Measurements from ENCODE around the gene SENP8. TPM values are rescaled to one million over a fixed set of nuclear protein-coding genes. Genes with fewer than 3 reads are reported as not detected.

SENP8 gene
- total and polyA plus RNA-seq, 3 donors from 2014 or later = 8.1 to 22.7 (median 17.6) TPM

DNA sequence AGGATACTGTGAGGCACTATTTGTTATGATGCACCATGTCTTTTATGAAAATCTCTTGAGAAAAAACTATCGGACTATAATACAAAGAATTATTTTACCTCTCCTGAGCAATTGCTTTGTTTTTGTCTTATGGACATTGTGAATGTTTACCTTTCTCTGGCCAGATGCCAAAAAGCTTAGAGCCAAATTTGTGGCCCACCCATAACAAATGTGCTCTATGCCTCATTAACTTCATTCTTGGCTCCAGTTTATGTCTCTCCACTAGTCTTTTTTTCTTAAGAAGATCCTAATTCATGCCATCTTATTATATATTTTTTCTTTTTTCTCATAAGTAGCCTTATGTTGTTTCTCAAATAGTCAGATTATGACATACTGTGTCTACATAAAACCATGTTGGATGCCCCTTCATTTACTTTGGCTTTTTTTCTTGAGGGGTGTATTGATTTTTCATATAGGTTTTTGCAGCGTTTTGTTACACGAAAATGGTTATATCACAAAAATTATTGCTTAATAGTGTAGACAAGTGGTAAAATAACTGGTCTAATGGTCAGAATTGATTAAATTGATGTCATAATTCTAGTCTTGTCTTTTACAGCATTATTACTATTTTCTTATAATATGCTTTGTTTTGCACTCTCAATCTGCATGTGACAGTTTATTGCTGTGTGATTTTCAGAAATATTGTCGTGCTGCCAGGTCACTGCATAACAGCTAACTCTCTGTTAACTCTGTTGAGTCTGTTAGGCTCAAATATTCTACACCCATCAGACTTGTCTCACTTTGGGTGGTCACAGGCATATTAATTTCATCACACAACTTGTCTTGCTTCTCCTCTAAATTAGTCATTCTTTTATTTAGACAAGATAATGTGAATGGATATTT is 18.2 kb downstream of the SENP8 start:
- no peak overlapping the region for H3K27ac ChIP-seq
- H3K36me3 ChIP-seq (ENCODE audit: low read depth, missing control alignments) = no peaks in the 10 kb centered on the region
- intact Hi-C loops (cut with DNase I; ENCODE audit: low total_unique reads) = no loop called here
- H3K4me3 ChIP-seq = no peak overlapping the region
- H3K4me1 ChIP-seq = peaks cover 8% of the 10 kb centered on the region
- no peak for DNase-seq
- TF ChIP-seq, protein P1, sequence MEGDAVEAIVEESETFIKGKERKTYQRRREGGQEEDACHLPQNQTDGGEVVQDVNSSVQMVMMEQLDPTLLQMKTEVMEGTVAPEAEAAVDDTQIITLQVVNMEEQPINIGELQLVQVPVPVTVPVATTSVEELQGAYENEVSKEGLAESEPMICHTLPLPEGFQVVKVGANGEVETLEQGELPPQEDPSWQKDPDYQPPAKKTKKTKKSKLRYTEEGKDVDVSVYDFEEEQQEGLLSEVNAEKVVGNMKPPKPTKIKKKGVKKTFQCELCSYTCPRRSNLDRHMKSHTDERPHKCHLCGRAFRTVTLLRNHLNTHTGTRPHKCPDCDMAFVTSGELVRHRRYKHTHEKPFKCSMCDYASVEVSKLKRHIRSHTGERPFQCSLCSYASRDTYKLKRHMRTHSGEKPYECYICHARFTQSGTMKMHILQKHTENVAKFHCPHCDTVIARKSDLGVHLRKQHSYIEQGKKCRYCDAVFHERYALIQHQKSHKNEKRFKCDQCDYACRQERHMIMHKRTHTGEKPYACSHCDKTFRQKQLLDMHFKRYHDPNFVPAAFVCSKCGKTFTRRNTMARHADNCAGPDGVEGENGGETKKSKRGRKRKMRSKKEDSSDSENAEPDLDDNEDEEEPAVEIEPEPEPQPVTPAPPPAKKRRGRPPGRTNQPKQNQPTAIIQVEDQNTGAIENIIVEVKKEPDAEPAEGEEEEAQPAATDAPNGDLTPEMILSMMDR (IDR thresholded peaks at IDR 0.05) = no peak
- TF ChIP-seq POLR2A (IDR thresholded peaks at IDR 0.05) = no peak
- H3K27me3 ChIP-seq = no peaks in the 10 kb centered on the region
- 86 to 88% methylated on average over 4 of the region's 4 CpGs for WGBS, 2 donors
- H3K9me3 ChIP-seq = no peaks in the 10 kb centered on the region

DNA sequence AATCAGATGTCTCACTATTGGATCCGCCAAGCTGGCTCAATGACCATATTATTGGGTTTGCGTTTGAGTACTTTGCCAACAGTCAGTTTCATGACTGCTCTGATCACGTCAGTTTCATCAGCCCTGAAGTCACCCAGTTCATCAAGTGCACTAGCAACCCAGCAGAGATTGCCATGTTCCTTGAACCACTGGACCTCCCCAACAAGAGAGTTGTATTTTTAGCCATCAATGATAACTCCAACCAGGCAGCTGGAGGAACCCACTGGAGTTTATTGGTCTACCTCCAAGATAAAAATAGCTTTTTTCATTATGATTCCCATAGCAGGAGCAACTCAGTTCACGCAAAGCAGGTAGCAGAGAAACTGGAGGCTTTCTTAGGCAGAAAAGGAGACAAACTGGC is 21.5 kb downstream of the SENP8 start:
- TF ChIP-seq, protein P1 (IDR thresholded peaks at IDR 0.05) = no peak
- TF ChIP-seq POLR2A (IDR thresholded peaks at IDR 0.05) = no peak
- 84 to 93% methylated on average over 4 of the region's 4 CpGs for WGBS, 2 donors

DNA sequence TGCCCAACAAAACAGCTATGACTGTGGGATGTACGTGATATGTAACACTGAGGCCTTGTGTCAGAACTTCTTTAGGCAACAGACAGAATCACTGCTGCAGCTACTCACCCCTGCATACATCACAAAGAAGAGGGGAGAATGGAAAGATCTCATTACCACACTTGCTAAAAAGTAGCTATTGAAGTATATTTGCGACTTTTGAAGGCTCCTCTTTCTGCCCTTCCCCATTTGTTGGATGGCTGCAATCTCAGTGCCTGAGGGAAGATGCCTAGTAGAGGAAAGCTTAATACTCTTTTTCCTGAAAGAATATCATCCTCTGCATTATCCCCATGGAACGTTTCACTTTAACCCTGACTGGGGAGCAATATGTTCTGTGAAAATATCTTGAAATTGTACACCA is 21.9 kb downstream of the SENP8 start:
- TF ChIP-seq, protein P1 (IDR thresholded peaks at IDR 0.05) = no peak
- no peak for TF ChIP-seq POLR2A (IDR thresholded peaks at IDR 0.05)
- 65 to 71% methylated on average over 3 of the region's 3 CpGs for WGBS, 2 donors
- DNase-seq = no peak
- peaks cover 8% of the 10 kb centered on the region for H3K4me1 ChIP-seq
- H3K9me3 ChIP-seq = no peaks in the 10 kb centered on the region
- no peak overlapping the region for H3K27ac ChIP-seq
- H3K27me3 ChIP-seq = no peaks in the 10 kb centered on the region
- intact Hi-C loops (cut with DNase I; ENCODE audit: low total_unique reads) = no loop called here
- no peak overlapping the region for H3K4me3 ChIP-seq
- no peaks in the 10 kb centered on the region for H3K36me3 ChIP-seq (ENCODE audit: low read depth, missing control alignments)

More for the DNA sequence above, 21.5 kb downstream of the SENP8 start:
- Histone ChIP-seq H3K9me3 (no peaks in the 10 kb centered on the region), H3K36me3 (ENCODE audit: low read depth, missing control alignments) (no peaks in the 10 kb centered on the region), H3K27ac (no peak overlapping the region), H3K27me3 (no peaks in the 10 kb centered on the region), H3K4me1 (peaks cover 8% of the 10 kb centered on the region), H3K4me3 (no peak overlapping the region)
- DNase-seq = no peak
- intact Hi-C loops (cut with DNase I; ENCODE audit: low total_unique reads) = no loop called here

DNA sequence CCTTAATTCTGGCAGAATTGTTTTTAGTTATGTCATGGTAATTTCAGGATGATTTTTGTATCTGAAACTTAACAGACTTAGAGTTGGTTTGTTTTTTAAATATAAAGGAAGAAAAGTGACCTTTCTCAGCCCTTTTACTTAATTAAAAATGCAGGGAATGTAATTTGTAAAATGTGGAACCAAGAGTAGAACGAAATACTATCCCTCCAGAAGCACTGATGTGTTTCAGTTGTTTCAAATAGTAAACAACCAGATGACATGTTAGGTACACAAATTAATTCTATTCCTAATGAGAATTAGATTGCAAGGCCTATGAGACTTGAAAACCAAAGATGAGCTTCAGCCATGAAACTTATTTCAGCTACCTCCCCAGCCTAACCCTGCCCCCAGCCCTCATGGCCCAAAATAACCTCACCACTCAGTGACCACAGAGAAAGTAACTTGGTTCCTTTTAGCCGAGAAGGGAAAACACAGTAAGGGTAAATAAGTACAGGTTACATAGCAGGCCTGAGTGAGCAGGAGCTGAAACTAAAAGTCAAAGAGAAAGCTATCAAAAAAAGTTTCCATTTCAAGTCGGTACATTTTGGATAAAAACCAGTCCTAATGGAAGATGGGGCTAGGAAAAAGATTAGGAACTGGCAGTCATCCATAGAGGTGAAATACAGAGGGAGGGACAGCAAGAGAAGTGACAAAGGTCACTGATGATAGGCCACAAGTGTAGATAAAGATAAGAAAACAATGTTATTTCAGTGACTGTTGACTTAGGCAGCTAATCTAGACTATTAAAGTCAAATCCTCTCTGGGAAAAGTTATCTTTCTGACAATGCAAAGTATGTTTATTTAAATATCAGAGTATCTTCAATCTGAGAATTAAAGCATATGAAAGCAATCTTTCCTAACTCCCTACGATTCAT is 23.2 kb downstream of the SENP8 start:
- TF ChIP-seq, protein P1 (IDR thresholded peaks at IDR 0.05) = no peak
- TF ChIP-seq POLR2A (IDR thresholded peaks at IDR 0.05) = no peak
- no peaks in the 10 kb centered on the region for H3K9me3 ChIP-seq
- no peak for DNase-seq

More for the DNA sequence above, 23.2 kb downstream of the SENP8 start:
- Histone ChIP-seq H3K4me1 (peaks cover 8% of the 10 kb centered on the region), H3K36me3 (ENCODE audit: low read depth, missing control alignments) (no peaks in the 10 kb centered on the region), H3K27ac (peak overlapping the region in 1 of 2 donors; percentile 48), H3K4me3 (no peak overlapping the region), H3K27me3 (no peaks in the 10 kb centered on the region)
- WGBS, 2 donors = 49 to 59% methylated on average over 4 of the region's 4 CpGs
- intact Hi-C loops (cut with DNase I; ENCODE audit: low total_unique reads) = no loop called here

All from testis (tissue), 3 donors.